GM23338 (cell line): ENCODE measurements around the gene XYLT1.

Source experiments
- CTCF ChIP-seq, 2 experiments: fragments of 200-600 bp in 1 of 2; sonication (generic) in 1 of 2; conservative IDR thresholded peaks; 2 replicates each; pipeline versions ENCODE4 v1.5.1 to v1.6.1; 2016 to 2017; ENCODE audit warnings: antibody characterized with exemption in 2 of 2, low read depth in 2 of 2, mild to moderate bottlenecking in 2 of 2, moderate library complexity in 1 of 2
- ETS1 ChIP-seq: IDR thresholded peaks from 2 replicates; pipeline ENCODE4 v1.6.1; 2016; ENCODE audit warnings: antibody characterized with exemption
- EZH2 ChIP-seq: fragments of 200-600 bp; sonication (generic); IDR thresholded peaks from one replicate; pipeline ENCODE4 v1.8.0; 2017; ENCODE audit warnings: antibody characterized with exemption, mild to moderate bottlenecking, low read depth; ENCODE audit not compliant: unreplicated experiment
- EZH2phosphoT487 ChIP-seq: fragments of 200-600 bp; sonication (generic); IDR thresholded peaks from one replicate; pipeline ENCODE4 v1.8.1; 2018; ENCODE audit warnings: antibody characterized with exemption; ENCODE audit not compliant: unreplicated experiment
- POLR2AphosphoS5 ChIP-seq: IDR thresholded peaks from 2 replicates; pipeline ENCODE4 v1.6.1; 2016; ENCODE audit warnings: antibody characterized with exemption, low read depth

GRCh38 chr16:17379121-17379571 is 91.6 kb downstream of the XYLT1 start:
- TF ChIP-seq CTCF (conservative IDR thresholded peaks at IDR 0.05; ENCODE audit: low read depth in 2 of 2) (no peak), EZH2phosphoT487 (no peak), EZH2 (no peak), POLR2AphosphoS5 (no peak), ETS1 (no peak)
